IMR-90 (cell line): ENCODE data around the gene SYNPO2L. TPM values are rescaled to one million over a fixed set of nuclear protein-coding genes. Genes with fewer than 3 reads are reported as not detected.

Source experiments
- ATAC-seq: fragments of 200-7000 bp; cut with Tn5 transposase; 2 replicates; pipeline ENCODE4 v1.9.1; 2020; ENCODE audit warnings: low read depth, mild to moderate bottlenecking, moderate library complexity
- BruUV-seq: library from RNA; stranded (reverse); fragments of 400-500 nt; replicated peaks from 2 replicates; lab custom pipeline; 2021; lab: Mats Ljungman, UMichigan
- CTCF ChIA-PET: fragments of 300-600 bp; formaldehyde crosslinking; extraction: SDS; loops from one replicate; lab custom pipeline; 2021; ENCODE audit warnings: antibody characterized with exemption; lab: Yijun Ruan, JAX
- POLR2A ChIA-PET: fragments of 300-600 bp; sonication (Branson Sonifier 250); formaldehyde crosslinking; loops from one replicate; lab custom pipeline; 2022; ENCODE audit warnings: antibody characterized with exemption; ENCODE audit not compliant: unreplicated experiment; lab: Charles Lee
- DNase-seq: peaks from one replicate; pipeline ENCODE4 v3.0.0; 2013
- H2AFZ ChIP-seq: replicated peaks from 2 replicates; pipeline ENCODE3; 2013; ENCODE audit warnings: low read length, mild to moderate bottlenecking; ENCODE audit not compliant: poor library complexity
- H2AK5ac ChIP-seq: 2 replicates; pipeline ENCODE4 v1.6.1; 2013; ENCODE audit warnings: low read depth, low read length, inconsistent platforms
- H2AK9ac ChIP-seq: replicated peaks from 2 replicates; pipeline ENCODE3; 2013; ENCODE audit warnings: mild to moderate bottlenecking, low read depth, low read length, moderate library complexity; ENCODE audit not compliant: poor library complexity
- H2BK120ac ChIP-seq: 2 replicates; pipeline ENCODE4 v1.6.1; 2013; ENCODE audit warnings: low read depth, low read length, inconsistent platforms
- H2BK15ac ChIP-seq: 3 replicates; pipeline ENCODE4 v1.6.1; 2013; ENCODE audit warnings: low read depth, low read length, inconsistent platforms
- H2BK20ac ChIP-seq: 2 replicates; pipeline ENCODE4 v1.6.1; 2013; ENCODE audit warnings: low read depth, mild to moderate bottlenecking, inconsistent platforms, low read length, moderate library complexity
- H2BK5ac ChIP-seq: 2 replicates; pipeline ENCODE4 v1.6.1; 2013; ENCODE audit warnings: mild to moderate bottlenecking, low read depth, low read length, inconsistent platforms; ENCODE audit not compliant: poor library complexity, severe bottlenecking
- H3K14ac ChIP-seq: replicated peaks from 2 replicates; pipeline ENCODE4 v1.6.1; 2013; ENCODE audit warnings: low read depth, low read length, inconsistent platforms
- H3K18ac ChIP-seq: 2 replicates; pipeline ENCODE4 v1.6.1; 2013; ENCODE audit warnings: low read depth, low read length, control low read depth
- H3K23ac ChIP-seq: 2 replicates; pipeline ENCODE4 v1.6.1; 2013; ENCODE audit warnings: low read depth, low read length, inconsistent platforms
- H3K27ac ChIP-seq: 2 replicates; pipeline ENCODE4 v1.5.1; 2013; ENCODE audit warnings: mild to moderate bottlenecking, control low read depth, low read length; ENCODE audit not compliant: insufficient read depth
- H3K27me3 ChIP-seq: 2 replicates; pipeline ENCODE4 v1.6.1; 2013; ENCODE audit warnings: low read length; ENCODE audit not compliant: control insufficient read depth, insufficient read depth
- H3K36me3 ChIP-seq: 2 replicates; pipeline ENCODE4 v1.6.1; 2013; ENCODE audit warnings: low read length, mixed read lengths; ENCODE audit not compliant: control insufficient read depth, insufficient read depth
- H3K4ac ChIP-seq: 2 replicates; pipeline ENCODE4 v1.6.1; 2013; ENCODE audit warnings: low read depth, low read length, inconsistent platforms
- H3K4me1 ChIP-seq: 2 replicates; pipeline ENCODE4 v1.6.1; 2013; ENCODE audit warnings: low read length, mixed read lengths; ENCODE audit not compliant: control insufficient read depth, insufficient read depth
- H3K4me2 ChIP-seq: 2 replicates; pipeline ENCODE4 v1.6.1; 2013; ENCODE audit warnings: low read depth, mild to moderate bottlenecking, control low read depth, low read length, moderate library complexity
- H3K4me3 ChIP-seq: 2 replicates; pipeline ENCODE4 v1.5.1; 2013; ENCODE audit warnings: low read depth, mild to moderate bottlenecking, control low read depth, low read length, moderate library complexity; ENCODE audit not compliant: insufficient read depth
- H3K56ac ChIP-seq: 2 replicates; pipeline ENCODE4 v1.6.1; 2013; ENCODE audit warnings: low read length, inconsistent platforms; ENCODE audit not compliant: insufficient read depth; ENCODE audit errors: extremely low read depth
- H3K79me1 ChIP-seq, 2 experiments: 2 replicates each; pipeline ENCODE4 v1.6.1; 2013; ENCODE audit warnings: low read length in 2 of 2, inconsistent platforms in 1 of 2, low read depth in 1 of 2
- H3K9ac ChIP-seq: 2 replicates; pipeline ENCODE4 v1.6.1; 2013; ENCODE audit warnings: low read depth, low read length, control low read depth
- H3K9me1 ChIP-seq: 2 replicates; pipeline ENCODE4 v1.6.1; 2013; ENCODE audit warnings: low read length, inconsistent platforms; ENCODE audit not compliant: insufficient read depth
- H3K9me3 ChIP-seq: 2 replicates; pipeline ENCODE4 v1.6.1; 2013; ENCODE audit warnings: low read length; ENCODE audit not compliant: control insufficient read depth, insufficient read depth
- H4K20me1 ChIP-seq: 2 replicates; pipeline ENCODE4 v1.6.1; 2013; ENCODE audit warnings: low read length, inconsistent platforms; ENCODE audit not compliant: insufficient read depth
- H4K5ac ChIP-seq: 2 replicates; pipeline ENCODE4 v1.6.1; 2013; ENCODE audit warnings: mild to moderate bottlenecking, low read depth, low read length, control low read depth
- H4K8ac ChIP-seq, 2 experiments: 2 replicates each; pipeline ENCODE4 v1.6.1; 2013; ENCODE audit warnings: low read depth in 2 of 2, low read length in 2 of 2, control low read depth in 1 of 2, inconsistent platforms in 1 of 2
- H4K91ac ChIP-seq: 2 replicates; pipeline ENCODE4 v1.6.1; 2013; ENCODE audit warnings: low read depth, low read length, inconsistent platforms; ENCODE audit not compliant: insufficient read depth
- BHLHE40 ChIP-seq: fragments of 150-350 bp; IDR thresholded peaks from 2 replicates; pipeline ENCODE4 v1.6.1; 2016; ENCODE audit warnings: mild to moderate bottlenecking, low read depth, low read length
- CEBPB ChIP-seq: IDR thresholded peaks from 2 replicates; pipeline ENCODE4 v1.6.1; 2012; ENCODE audit warnings: low read depth, low read length, improper control_type of control experiment
- CHD1 ChIP-seq: IDR thresholded peaks from 2 replicates; pipeline ENCODE4 v1.6.1; 2012; ENCODE audit warnings: low read depth, low read length, improper control_type of control experiment
- FOS ChIP-seq: fragments of 150-350 bp; IDR thresholded peaks from 2 replicates; pipeline ENCODE4 v1.6.1; 2016; ENCODE audit warnings: low read depth, low read length
- MAFK ChIP-seq: IDR thresholded peaks from 2 replicates; pipeline ENCODE4 v1.6.1; 2012; ENCODE audit warnings: low read depth, low read length, improper control_type of control experiment
- MAZ ChIP-seq: IDR thresholded peaks from 2 replicates; pipeline ENCODE4 v1.6.1; 2012; ENCODE audit warnings: low read depth, mild to moderate bottlenecking, low read length, improper control_type of control experiment, moderate library complexity, borderline replicate concordance
- MXI1 ChIP-seq: IDR thresholded peaks from 2 replicates; pipeline ENCODE4 v1.6.1; 2012; ENCODE audit warnings: low read depth, mild to moderate bottlenecking, low read length, moderate library complexity, borderline replicate concordance
- NFE2L2 ChIP-seq: fragments of 150-350 bp; IDR thresholded peaks from 2 replicates; pipeline ENCODE4 v1.6.1; 2016; ENCODE audit warnings: low read depth, mild to moderate bottlenecking, low read length
- POLR2A ChIP-seq: IDR thresholded peaks from 2 replicates; pipeline ENCODE4 v1.6.1; 2012; ENCODE audit warnings: mild to moderate bottlenecking, low read depth, low read length
- RAD21 ChIP-seq: IDR thresholded peaks from 2 replicates; pipeline ENCODE4 v1.6.1; 2012; ENCODE audit warnings: low read length, improper control_type of control experiment
- RCOR1 ChIP-seq: IDR thresholded peaks from 2 replicates; pipeline ENCODE4 v1.6.1; 2012; ENCODE audit warnings: mild to moderate bottlenecking, low read length, improper control_type of control experiment; ENCODE audit not compliant: insufficient replicate concordance
- RFX5 ChIP-seq: IDR thresholded peaks from 2 replicates; pipeline ENCODE4 v1.8.0; 2012; ENCODE audit warnings: low read depth, mild to moderate bottlenecking, low read length, moderate library complexity
- SMC3 ChIP-seq: fragments of 150-350 bp; IDR thresholded peaks from 2 replicates; pipeline ENCODE4 v1.6.1; 2016; ENCODE audit warnings: low read depth, mild to moderate bottlenecking, antibody characterized with exemption, low read length, moderate library complexity
- USF2 ChIP-seq: fragments of 150-350 bp; IDR thresholded peaks from 2 replicates; pipeline ENCODE4 v1.6.1; 2017; ENCODE audit warnings: mild to moderate bottlenecking, antibody characterized with exemption, low read length, low read depth
- WGBS, 2 experiments: methylation state at CpG; one replicate each; pipeline versions ENCODE4 v1.1.5 to v1.1.7; 2013; ENCODE audit warnings: missing lambda C conversion rate in 2 of 2; ENCODE audit not compliant: insufficient read length in 1 of 2; ENCODE audit errors: extremely low coverage in 2 of 2; 5-methylcytosine and 5-hydroxymethylcytosine counted together
- dilution Hi-C: fragments of 300-500 bp; cut with HindIII; formaldehyde crosslinking; loops from one replicate; pipeline ENCODE4 v1.14.3; 2018; ENCODE audit warnings: low sequenced_read_pairs; ENCODE audit not compliant: unreplicated experiment
- in situ Hi-C: fragments of 300-500 bp; cut with MboI; formaldehyde crosslinking; loops from 3 replicates; pipeline ENCODE4 v1.14.3; 2019; ENCODE audit warnings: low sequenced_read_pairs, inconsistent platforms, mixed read lengths
- intact Hi-C: fragments of 100-400 bp; cut with micrococcal nuclease; formaldehyde crosslinking; loops from 2 replicates; pipeline ENCODE4 v1.10.0; 2022
- polyA plus RNA-seq, 3 experiments: library from polyadenylated mRNA; depleted of rRNA; stranded (reverse); fragments of >200 nt; gene quantifications; 2 replicates each; pipeline ENCODE4 v1.2.3, GENCODE V29; 2012; ENCODE audit warnings: low replicate concordance in 1 of 3
- total RNA-seq: library from RNA; depleted of rRNA; stranded (reverse); fragments of >200 nt; gene quantifications from 2 replicates; pipeline ENCODE4 v1.2.3, GENCODE V29; 2012
- TF ChIP-seq, protein P1 (sequence below): conservative IDR thresholded peaks from 2 replicates; pipeline ENCODE4 v1.5.1; 2012; ENCODE audit warnings: mild to moderate bottlenecking, low read depth, low read length, improper control_type of control experiment
- TF ChIP-seq, protein P2 (sequence below): fragments of 150-350 bp; IDR thresholded peaks from 2 replicates; pipeline ENCODE4 v1.6.1; 2016; ENCODE audit warnings: low read depth, mild to moderate bottlenecking, low read length, moderate library complexity, borderline replicate concordance

The SYNPO2L gene
- total and polyA plus RNA-seq, 2 of the 4 experiments (the other 2 are of a cell fraction): 0.18 to 0.62 TPM

DNA sequence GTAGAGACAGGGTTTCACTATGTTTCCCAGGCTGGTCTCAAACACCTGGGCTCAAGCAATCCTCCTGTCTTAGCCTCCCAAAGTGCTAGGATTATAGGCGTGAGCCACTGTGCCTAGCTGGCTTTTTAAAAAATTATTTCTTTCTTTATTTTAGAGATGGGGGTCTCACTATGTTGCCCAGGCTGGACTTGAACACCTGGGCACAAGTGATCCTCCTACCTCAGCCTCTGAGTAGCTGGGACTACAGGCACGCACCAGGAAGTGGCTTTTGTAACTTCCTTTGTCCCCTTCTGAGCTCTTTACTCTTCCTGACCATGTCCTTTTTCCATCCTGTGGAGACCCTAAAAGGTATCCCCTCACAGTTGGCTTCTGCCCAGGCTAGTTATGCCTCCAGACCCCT is 12.5 kb downstream of the SYNPO2L start:
- Histone ChIP-seq H4K5ac (no peak overlapping the region), H2AK5ac (no peak overlapping the region), H2BK15ac (no peak overlapping the region), H3K9me1 (0 out of 2 replicates have a peak, but pooled peaks cover under 1% of the 10 kb centered on the region), H3K9ac (no peak overlapping the region), H3K4me3 (no peak overlapping the region), H3K36me3 (no peaks in the 10 kb centered on the region), H3K56ac (no peak overlapping the region), H2BK120ac (no peak overlapping the region; the same call in 1 of the 2 replicates), H3K4me2 (no peak overlapping the region), H3K4me1 (peaks cover under 1% of the 10 kb centered on the region), H3K79me1 (peaks cover 0 to 1% of the 10 kb centered on the region in 2 experiments; a peak in 1 of 4 replicates), H3K18ac (no peak overlapping the region), H2BK5ac (no peak overlapping the region), H2BK20ac (no peak overlapping the region), H4K8ac (no peak overlapping the region), H3K23ac (no peak overlapping the region), H4K91ac (no peak overlapping the region), H2AK9ac (no peak overlapping the region), H3K27ac (no peak overlapping the region), H3K14ac (no peak overlapping the region), H4K20me1 (no peaks in the 10 kb centered on the region), H2AFZ (no peak overlapping the region), H3K27me3 (peaks cover 4% of the 10 kb centered on the region; the same call in 1 of the 2 replicates), H3K4ac (no peak overlapping the region), H3K9me3 (no peaks in the 10 kb centered on the region)
- ATAC-seq (no peak), DNase-seq (no peak)
- in situ Hi-C loops: loop anchor here (5.0 to 25.0 kb wide), 2 partner anchors 116 to 381 kb away; partner anchors contain the start of gene MRPS16
- CTCF ChIA-PET: interaction anchor here (0.6 to 1.1 kb wide), 3 partner anchors 14 to 126 kb away, joined by 3 to 7 read pairs (median 3); no protein-coding TSS in a partner anchor
- dilution Hi-C loops: no loop called here
- no CpG with 5 or more reads among the region's 2 CpGs for WGBS, 2 experiments
- BruUV-seq: no TSS peak
- TF ChIP-seq, protein P1, sequence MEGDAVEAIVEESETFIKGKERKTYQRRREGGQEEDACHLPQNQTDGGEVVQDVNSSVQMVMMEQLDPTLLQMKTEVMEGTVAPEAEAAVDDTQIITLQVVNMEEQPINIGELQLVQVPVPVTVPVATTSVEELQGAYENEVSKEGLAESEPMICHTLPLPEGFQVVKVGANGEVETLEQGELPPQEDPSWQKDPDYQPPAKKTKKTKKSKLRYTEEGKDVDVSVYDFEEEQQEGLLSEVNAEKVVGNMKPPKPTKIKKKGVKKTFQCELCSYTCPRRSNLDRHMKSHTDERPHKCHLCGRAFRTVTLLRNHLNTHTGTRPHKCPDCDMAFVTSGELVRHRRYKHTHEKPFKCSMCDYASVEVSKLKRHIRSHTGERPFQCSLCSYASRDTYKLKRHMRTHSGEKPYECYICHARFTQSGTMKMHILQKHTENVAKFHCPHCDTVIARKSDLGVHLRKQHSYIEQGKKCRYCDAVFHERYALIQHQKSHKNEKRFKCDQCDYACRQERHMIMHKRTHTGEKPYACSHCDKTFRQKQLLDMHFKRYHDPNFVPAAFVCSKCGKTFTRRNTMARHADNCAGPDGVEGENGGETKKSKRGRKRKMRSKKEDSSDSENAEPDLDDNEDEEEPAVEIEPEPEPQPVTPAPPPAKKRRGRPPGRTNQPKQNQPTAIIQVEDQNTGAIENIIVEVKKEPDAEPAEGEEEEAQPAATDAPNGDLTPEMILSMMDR: no peak
- TF ChIP-seq BHLHE40: no peak
- TF ChIP-seq MAZ: no peak
- TF ChIP-seq SMC3: no peak
- no peak for TF ChIP-seq MXI1
- no peak for TF ChIP-seq NFE2L2
- TF ChIP-seq MAFK: no peak
- no peak for TF ChIP-seq POLR2A
- TF ChIP-seq RCOR1: no peak
- TF ChIP-seq, protein P2, sequence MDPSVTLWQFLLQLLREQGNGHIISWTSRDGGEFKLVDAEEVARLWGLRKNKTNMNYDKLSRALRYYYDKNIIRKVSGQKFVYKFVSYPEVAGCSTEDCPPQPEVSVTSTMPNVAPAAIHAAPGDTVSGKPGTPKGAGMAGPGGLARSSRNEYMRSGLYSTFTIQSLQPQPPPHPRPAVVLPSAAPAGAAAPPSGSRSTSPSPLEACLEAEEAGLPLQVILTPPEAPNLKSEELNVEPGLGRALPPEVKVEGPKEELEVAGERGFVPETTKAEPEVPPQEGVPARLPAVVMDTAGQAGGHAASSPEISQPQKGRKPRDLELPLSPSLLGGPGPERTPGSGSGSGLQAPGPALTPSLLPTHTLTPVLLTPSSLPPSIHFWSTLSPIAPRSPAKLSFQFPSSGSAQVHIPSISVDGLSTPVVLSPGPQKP: no peak
- TF ChIP-seq RAD21: no peak
- no peak for TF ChIP-seq RFX5
- TF ChIP-seq CEBPB: no peak
- no peak for TF ChIP-seq CHD1
- TF ChIP-seq USF2: no peak
- no peak for TF ChIP-seq FOS
- intact Hi-C loops: loop anchor here (5.0 to 10.0 kb wide), 2 partner anchors 229 to 381 kb away; partner anchors contain the start of gene ANXA7
- POLR2A ChIA-PET: no interaction called here
